NCI-H146 treated with DMSO at 0.1 percent for 48 hours (cell line): ENCODE data around the gene DCDC2C.

ENCODE experiments used
- DNase-seq: peaks from one replicate; lab custom pipeline; 2025; ENCODE audit not compliant: unreplicated experiment; lab: John Stamatoyannopoulos, UW

DCDC2C gene

DNA sequence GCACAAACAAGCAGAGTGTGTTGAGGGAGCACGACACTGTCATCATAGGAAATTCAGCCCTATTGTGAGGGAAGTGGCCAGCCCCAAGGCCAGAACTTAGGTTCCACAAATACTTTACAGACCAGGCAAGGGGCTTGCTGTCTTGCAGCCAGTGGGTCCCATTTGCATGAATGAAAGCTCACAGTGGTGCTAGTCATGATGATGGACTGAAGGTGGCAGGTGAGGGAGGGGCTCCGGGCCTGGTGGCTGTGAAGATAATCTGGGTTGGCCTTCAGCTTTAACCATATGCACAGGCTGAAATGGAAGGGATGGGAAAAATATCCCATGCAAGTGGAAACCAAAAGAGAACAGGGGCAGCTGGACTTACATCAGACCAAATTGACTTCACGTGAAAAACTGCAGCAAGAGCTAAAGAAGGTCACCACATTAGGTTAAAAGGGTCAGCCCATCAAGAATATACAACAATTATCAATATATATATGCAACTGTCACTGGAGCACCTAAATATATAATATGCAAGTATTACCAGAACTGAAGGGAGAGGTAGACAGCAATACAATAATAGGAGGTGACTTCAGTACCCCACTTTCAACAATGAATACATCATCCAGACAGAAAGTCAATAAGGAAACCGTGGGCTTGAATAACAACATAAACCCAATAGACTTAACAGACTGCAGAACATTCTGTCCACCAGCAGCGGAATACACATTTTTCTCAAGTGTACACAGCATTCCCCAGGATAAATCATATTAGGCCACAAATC is 39.6 kb downstream of the DCDC2C start:
- DNase-seq, result no peak

DNA sequence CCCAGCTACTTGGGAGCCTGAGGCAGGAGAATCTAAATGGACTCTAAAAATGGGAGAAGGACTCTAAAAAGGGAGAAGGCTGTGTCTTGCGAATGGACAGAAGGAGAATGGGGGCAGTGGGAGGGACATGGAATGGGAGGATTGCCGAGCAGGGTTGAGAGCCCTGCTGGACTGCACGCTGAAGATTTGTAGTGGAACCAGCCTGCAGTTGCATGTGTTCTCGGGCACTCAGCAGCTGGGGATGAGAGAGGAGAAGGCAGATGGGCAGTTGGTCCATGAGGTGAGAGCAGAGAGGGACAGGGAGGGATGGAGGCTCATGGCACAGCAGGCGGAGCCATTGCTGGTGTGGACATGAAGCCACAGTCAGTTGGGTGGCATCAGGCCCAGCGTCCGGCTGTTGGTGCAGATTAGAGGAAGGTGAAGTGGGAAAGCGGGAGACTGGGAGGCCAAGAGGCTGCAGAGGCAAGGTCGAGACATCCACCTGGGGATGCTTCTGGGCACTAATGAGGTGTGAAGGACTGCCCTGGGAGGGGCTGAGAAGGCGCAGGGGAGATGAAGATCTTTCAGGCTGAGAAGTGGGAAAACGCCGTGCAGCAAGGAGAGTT is 40.7 kb downstream of the DCDC2C start:
- DNase-seq, result no peak

DNA sequence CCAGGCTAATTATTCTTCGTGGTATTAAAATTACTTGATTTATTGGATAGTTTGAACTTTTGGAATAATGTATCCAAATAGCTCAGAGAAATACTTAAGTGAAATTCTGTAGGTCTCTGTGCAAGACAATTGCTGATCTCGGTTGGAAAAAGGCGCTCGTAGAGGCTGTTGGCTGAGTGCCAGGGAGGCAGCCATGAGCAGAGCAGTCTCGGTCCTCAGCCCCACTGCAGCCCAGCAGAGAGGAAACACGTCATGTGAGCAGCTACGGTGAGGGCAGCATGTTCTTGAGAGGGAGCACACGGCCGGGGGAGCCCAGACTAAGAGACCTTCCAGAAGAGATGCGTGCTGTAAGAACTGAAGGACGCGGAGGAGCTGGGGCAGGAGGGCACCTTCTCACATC is 42.5 kb downstream of the DCDC2C start:
- DNase-seq, result no peak

DNA sequence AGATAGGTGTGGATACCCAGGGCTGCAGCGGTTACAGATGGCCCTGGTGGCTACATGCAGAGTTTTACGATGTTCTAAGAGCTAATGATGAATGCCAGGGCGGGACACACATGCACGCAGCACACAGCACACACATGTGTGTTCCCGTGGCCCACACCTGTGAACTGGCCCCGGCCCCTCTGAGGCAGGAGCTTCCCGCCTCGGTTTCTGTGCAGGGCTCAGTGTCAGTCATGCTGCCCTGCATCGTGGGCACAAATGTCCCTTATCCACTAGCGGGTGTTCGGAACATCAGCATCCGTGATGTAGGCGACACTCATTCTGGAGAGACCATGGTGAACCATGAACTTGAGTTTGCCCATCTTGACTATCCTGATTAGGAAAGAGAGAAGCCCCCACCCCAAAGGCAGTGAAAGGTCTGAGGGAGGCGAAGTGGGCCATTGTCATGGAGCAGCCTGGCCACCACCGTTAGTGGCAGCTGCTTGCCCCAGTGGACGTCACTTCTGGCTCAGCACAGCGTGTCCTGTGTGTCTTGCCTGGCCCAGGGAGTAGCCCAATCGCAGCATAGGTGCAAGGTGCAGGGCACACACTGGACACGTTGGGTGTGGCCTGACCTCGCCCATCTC is 43.8 kb downstream of the DCDC2C start:
- DNase-seq, result no peak

DNA sequence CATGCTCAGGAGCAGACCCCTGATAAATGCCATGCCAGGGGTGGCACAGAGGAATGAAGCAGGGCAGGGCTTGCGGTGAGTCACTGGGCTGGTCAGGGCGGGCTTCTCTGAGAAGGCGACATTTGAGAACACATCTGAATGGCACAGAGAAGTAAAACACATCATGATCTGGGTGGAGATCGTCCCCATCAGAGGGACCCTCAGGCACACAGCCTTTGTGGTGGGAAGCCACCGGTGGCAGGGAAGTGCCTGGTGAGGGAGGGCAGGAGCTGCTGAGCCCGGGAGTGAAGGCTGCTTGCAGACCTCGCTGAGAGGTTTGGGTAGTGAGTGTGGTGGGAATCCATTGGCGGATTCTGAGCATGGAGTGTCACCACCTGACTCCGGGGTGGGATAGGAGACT is 44.5 kb downstream of the DCDC2C start:
- DNase-seq, result no peak

DNA sequence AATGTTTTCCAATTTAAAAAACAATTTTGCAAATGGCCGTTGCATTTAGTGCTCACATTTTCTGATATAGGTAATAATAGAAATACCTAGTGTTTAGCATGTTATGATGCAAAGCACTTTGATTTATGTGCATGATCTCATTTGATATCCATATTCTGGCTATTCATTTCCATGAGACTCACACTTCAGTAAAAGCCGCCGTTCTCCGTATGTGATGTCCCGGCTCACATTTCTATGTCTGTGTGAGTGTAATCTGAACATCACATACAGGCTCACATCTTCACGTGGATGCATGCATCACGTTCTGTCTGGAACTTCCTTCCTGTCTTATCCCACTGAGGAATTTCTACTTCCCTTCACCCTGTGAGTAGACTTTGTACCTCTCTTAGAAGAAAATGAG is 45.8 kb downstream of the DCDC2C start:
- DNase-seq, result no peak

DNA sequence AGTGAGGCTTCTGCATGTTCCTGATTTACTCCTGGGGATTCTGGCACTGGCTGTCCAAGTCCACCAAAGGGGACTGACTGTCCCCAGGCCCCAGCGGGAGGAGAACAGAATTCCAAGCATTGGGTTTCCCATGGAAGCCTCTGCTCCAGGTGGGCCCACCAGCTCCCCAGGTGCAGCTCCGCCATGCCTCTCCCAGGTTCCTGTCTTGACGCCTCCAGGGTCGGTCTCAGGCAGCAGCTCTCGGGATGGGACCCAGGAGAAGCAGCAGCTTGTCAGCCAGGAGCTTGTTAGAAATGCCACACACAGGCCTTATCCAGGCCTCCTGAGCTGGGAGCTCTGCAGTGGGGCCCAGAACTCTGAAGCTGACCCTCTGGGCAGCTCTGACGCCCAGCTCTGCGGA is 47.9 kb downstream of the DCDC2C start:
- no peak for DNase-seq

DNA sequence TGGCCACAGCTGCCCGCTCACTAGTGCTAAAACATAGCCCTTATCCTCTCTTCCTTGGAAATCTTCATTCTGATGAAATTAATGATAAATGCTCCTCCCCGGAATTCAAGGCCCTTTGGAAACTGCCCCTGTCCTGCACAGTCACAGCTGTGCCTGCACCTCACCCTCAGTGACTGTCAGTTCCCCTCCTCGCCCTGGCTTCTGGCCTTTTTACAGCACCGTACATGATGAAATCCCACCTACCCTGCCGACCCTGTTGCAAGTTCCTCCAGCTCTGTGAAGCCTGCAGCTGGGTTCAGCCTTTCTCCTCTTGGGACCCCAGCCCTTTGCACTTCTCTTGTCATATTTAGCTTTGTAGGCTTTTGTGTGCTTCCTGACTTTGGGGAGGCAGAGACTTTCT is 48.4 kb downstream of the DCDC2C start:
- no peak for DNase-seq

DNA sequence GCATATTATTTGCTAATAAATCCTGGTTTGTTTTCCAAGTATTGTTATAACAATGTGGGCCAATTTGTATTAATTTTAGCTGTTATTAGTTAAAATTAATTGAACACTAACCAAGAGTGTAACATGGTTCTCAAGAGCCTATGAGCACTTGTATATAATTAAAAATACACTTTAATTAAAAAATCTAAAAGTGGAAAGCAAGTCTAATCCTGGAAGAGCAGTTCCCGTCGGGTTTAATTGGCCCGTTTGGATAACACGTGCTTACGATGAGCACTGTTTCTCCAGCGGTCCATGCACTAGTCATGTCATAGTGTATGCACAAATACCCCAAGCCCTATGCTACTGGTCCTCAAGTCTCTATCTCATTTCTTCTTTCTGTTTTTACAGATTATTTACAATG is 49.0 kb downstream of the DCDC2C start:
- no peak for DNase-seq

DNA sequence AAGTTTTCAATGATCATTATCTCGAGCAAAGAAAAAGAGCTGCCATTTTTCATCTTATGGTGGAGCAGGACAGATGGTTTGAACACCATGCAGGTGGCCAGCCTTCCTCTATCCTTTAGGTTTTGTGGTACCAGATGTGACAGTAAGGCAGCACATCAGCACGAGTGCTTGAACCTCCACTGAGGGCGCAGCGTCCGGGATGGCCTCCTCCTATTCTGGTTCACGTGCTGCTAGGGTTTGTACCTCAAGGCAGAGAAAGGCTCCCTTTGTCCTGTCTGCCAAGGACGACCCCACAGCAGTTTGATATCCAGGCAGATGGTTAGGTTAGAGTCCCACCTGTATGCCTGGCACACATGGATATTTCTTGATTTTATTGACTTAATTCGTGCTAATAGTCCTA is 50.2 kb downstream of the DCDC2C start:
- DNase-seq, result no peak

DNA sequence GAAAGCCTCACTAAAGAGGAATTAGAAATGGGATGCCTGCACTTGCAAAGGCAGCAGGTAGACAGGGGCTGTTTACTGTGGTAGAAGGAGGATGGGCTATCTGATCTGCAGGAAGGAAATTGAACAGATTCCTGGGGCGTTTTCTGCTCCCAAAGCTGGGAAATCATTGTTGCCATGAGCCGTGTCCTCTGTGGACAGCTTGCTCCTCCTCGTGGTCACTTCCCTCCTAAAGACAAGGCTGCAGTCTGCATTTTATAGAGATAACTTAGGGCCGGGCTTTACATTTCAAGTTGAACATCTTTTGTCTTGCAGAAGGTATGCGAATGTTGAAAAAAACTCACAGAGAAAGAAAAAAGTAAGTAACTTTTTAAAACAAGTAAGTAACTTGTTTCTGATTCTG is 50.9 kb downstream of the DCDC2C start:
- no peak for DNase-seq

DNA sequence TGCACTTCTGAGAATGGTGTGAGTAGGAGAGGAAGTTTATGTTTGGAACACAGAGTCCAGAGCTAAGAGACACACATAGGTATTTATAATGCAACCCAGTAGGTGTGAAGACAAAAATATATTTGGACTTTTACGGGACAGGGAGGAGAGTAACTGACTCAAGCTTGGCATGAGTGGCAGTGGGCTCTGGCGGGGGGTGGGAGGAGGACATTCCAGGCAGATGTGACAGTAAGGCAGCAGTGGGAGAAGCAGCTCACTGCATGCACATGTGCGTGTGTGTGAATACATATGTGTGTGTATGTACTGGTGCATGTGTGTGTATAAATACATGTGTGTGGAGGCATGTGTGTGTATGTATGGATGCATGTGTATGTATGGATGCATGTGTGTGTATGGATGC is 51.4 kb downstream of the DCDC2C start:
- no peak for DNase-seq

DNA sequence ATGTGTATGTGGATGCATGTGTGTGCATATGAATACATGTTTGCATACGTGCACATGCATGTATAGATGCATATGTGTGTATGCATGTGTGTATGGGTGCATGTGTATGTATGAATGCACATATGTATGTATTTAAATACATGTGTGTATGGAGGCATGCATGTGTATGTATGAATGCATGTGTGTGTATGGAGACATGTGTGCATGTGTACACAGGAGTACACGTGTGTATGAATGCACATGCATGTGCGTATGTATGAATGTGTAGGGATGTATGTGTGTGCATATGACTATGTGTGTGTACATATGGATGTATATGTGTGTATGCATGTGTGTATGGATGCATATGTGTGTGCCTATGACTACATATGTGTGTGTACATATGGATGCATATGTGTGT is 51.9 kb downstream of the DCDC2C start:
- DNase-seq, result no peak

DNA sequence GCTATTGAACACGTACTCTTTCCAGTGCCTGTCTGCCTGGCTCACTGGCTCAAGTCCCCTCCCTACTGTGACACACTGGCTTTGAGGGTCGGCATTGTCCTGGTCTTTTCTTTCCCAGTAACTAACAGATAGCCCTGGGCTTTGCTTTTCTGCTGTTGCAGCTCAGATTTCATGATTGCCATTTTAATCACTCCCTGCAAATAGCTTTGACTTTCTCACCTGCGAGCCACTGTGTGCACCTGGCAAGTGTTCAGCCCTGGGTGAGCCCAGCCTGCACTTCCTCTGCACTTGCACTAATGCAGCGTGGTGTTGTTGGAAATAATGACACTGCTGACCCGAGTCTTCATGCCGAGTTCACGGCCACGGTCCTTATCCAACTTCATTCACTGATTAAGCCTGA is 52.9 kb downstream of the DCDC2C start:
- peak; percentile 98 for DNase-seq

DNA sequence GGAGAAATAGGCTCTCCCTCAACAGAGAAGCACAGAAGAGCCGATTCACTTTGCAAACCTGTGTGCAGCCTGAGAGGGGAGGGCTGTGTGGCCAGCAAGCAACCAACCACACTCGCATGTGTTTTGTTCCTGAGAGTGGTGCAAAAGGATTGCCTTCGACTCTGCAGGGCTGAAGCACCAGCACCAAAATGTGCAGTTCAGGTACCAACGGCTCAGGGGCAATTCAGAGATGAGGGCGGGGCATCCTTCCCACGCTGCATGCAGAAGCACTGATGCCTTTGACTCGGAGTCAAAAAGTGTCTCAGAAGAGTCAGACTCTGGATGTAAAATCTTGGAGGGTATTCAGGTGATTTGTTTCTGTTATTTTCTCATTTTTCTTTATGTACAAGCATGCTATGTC is 55.5 kb downstream of the DCDC2C start:
- DNase-seq, result no peak

DNA sequence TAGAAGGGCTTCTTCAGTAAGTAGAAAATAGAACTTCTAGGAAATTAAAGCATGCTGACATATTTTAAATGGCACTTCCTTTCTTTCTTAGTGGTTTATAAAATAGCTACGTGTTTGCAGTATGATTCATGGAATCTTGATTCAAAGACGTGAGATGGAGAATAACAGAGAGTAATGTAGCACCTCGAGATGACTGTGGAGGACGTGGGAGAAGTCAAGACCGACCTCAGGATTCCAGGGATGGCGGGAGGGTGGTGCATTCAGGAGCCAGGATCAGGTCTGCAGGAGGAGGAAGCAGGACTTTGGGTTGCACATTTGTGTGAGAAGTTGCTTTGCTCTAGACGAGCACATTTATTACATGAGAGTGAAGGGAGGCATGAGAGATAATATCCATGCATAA is 56.0 kb downstream of the DCDC2C start:
- DNase-seq, result no peak

DNA sequence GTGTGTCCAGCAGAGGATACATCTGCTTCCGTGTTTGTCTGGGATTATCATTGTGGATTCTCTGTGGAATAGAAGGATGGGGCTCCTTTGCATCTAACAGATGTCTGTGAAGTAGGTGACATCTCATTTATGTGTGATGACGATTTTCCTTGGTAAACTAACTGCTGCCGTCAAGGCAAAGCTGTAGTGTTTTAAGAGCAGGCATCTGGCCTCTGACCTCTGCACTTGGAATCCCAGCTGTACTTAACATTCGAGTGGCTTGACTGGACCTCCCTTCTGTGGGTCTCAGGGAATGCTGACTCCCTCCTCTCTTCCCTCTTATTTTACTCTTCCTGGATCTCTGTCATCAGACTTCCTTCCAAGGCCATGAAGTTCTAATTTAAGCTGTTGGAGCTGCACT is 56.4 kb downstream of the DCDC2C start:
- no peak for DNase-seq

DNA sequence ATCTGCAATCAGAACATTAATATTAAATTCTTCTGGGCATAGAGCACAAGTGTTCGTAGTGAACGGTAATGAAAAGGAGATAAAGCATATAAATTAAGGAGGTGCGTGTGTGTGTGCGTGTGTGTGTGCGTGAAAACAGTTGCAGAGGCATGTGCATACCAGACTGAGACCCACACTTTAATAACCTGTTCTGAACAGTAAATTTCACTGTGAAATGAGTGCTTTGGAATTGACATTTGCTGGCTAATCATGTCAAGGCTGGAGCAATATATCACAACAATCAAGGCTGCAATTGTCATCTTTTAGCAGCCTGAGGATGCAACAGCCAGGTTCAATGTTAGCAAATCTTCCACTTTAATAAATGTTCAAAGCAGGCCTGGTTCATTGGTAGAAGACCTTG is 57.9 kb downstream of the DCDC2C start:
- DNase-seq, result no peak

DNA sequence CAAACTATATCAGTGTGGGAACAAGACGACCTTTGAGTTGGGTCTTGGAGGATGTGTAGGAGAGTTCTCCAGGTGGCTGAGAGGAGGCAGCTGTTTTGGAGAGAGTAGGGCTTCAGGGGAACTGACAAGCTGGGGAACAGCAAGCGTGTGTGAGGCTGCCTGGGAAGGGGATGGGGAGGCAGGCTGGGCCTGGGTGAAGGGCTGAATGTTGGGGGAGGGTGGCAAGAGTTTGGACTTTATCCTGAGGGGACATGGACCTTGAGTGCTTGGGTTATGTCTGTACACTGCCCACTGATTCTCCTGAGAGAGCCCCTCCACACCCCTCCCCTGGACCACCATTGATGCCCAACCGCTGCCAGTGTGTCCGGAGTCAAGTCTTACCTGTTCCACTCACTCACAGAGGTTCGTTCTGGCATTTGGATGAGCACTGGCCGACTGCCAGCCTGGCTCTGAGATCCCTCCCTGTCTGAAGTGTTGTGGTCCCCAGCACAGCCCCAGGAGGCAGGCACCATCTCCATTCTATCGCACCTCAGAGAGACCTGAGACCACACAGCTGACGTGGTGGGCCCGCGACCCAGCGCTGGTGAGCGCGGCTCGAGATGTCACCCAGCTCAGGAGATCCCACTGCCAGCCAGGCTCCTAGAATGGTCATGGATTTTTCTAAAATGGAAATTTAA is 59.5 kb downstream of the DCDC2C start:
- no peak for DNase-seq

DNA sequence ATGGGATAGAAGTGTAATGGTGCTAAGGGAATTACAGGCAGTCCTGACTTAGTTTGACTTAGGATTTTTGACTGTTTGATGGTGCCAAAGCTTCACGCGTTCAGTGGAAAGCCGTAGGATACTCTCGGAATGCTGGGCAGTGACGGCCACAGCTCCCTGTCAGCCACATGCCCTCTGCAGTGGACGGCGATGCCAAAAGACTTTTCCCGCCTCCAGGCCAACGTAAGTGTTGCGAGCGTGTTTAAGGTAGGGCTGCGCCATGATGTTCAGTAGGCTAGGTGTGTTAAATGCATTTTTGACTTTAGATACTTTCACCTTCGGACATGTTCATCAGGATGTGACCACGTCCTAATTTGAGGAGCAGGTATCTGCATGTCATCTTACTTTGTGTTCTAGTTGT is 63.4 kb downstream of the DCDC2C start:
- DNase-seq, result no peak

DNA sequence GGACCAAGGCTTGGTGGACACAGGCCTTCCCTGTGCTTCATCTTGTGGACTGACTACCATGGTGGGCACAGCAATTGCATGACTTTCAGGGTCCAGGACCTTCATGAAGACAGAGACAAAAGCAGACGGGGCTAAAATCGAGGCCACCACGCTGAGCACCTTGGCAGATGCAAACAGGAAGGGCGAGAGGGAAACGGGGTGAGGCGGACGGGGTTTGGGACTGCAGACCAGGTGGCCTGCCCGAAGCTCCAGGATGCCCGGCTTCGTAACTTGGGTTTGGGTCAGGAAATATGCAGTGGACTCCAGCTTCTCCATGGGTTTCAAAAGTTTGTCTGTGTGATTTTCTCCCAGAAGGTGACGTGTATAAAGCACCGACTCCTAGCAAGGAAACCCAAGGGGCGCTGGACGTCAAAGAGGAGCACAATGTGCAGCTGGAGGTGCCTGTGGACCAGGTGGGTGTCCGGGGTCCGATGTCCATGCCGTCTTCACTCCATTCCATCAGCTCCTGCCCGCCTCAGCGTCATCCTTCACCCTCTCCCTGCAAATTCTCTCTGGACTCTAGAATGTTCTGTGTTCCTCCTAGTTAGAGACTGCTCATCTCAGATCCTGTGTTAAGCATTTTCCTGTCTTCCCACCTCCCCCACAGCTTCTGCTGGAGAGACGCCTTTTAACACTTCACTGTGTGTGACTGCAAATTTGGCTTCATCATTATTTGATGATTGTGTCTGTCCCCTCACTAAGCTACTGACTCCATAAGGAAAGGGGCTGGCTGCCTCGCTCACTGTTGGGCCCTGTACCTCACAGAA is 65.8 kb downstream of the DCDC2C start:
- no peak for DNase-seq
